HG02678 (cell line): ENCODE results near the gene TMEM50B.
"Not testable (repeated sequence)": the region's sequence is repeated elsewhere in the genome, so short reads cannot be mapped to it uniquely, and the experiment has no call there.

ENCODE experiments used
- ATAC-seq: cut with Tn5 transposase; IDR thresholded peaks from one replicate; pipeline ENCODE4 v1.9.1; 2021; ENCODE audit warnings: mild to moderate bottlenecking, moderate library complexity; ENCODE audit not compliant: unreplicated experiment

TMEM50B gene

GRCh38 chr21:33479679-33480480, at the start of gene TMEM50B:
Gene TMEM50B (minus strand): TSS chr21:33479974. CDS start chr21:33468885, 11,089 bp downstream.
- peak; percentile 91 for ATAC-seq

- ATAC-seq, result no peak
Observed at GRCh38 chr21:33522953-33523349, 43.2 kb upstream of the TMEM50B start.

DNA sequence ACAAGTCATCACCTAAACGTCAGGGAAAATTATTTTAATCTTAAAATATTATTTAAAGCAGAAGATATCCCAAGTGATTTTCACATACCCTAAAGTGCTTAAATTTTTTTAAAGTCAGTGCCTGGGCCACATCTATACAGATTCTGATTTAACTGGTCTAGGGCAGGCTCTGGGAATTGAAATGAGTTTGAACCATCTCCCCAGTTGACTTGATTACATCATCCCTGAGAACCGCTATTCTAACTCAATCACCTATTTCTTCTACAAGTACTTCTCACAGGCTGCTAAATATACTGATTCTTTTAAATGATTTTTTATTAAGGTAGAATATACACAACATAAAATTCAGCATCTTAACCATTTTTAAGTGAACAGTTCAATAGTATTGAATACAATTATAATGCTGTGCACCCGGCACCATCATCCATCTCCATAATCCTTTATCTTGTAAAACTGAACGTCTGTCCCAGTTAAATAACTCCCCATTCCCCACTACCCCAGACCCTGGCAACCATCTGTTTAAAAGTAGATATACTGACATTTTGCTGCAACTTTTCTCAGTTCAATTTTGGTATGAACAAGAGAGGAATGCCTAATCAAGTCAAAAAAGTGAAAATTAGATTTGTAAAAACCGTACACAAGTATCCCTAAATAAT, 42.7 kb upstream of the TMEM50B start:
- ATAC-seq, result no peak

DNA sequence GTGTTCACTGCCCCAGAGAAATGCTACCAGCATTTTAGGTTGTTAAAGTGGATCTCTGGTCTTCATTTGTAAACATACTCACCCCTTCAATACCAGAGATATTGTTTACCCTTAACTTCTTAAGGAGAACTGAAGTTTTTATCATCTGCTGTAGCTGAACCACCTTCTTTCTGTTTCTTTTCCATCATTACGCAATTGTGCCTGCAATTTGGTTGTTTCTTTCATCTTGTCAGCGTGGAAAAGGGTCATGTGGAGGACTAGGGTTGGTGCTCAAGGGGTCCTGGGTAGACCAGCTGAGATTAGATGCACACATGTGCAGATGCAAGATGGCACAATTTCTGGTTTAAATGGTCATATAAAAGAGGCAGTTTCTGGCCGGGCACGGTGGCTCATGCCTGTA, 39.1 kb upstream of the TMEM50B start:
- no peak for ATAC-seq

DNA sequence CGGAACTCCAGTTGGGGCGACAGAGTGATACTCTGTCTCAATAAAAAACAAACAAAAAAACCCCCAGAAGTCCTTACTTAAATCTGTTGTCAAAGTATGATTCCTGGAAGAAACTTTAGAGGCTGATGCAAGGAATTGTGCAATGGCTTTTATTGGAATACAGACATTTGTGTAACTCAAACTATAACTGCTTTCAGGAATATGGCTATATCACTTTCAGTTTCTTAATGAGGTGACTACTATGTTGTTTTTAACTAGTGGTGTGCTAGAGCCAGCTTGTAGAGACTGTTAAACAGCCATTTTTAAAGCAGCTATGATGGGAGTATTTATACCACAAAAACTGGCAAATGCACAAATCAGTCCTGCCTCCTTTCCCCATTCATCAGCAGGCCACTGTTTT, 34.5 kb upstream of the TMEM50B start:
- ATAC-seq, result no peak

DNA sequence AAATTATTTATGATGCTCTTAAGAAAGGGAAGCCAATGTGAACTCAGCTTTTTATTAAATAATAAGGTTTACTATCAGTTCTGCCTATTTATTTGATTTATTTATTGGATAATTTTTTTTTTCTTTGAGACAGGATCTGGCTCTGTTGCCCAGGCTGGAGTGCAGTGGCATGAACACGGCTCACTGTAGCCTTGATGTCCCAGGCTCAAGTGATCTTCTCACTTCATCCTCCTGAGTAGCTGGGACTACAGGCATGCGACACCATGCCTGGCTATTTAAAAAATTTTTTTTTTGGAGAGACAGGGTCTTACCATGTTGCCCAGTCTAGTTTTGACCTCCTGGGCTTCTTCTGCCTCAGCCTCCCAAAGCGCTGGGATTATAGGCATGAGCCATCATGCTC, 32.7 kb upstream of the TMEM50B start:
- ATAC-seq, result no peak

- ATAC-seq, result no peak
Observed at GRCh38 chr21:33511639-33512038, 31.9 kb upstream of the TMEM50B start.

DNA sequence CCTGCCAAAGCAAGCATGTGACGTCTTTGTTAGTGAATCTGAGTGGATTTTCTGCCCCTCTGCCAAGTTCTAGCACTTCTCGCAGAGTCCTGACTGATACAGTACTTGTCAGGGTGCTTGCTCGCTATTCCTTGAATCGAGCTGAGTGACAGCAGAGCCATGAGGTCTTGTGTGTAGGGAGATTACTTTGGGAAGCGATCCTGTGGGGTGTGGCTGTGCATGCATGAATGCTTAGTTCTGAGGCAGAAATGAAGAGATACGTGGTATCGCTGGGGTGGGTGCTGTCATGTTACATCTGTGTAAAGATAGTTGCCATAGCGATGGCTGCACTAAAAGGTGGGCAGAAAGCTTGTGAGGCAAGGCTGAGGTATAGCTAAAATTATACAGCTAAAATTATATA, 31.1 kb upstream of the TMEM50B start:
- ATAC-seq, result no peak

- ATAC-seq, result not testable (repeated sequence)
Observed at GRCh38 chr21:33507003-33507402, 27.2 kb upstream of the TMEM50B start.

- ATAC-seq, result no peak
Observed at GRCh38 chr21:33505833-33506232, 26.1 kb upstream of the TMEM50B start.

GRCh38 chr21:33496345-33496744, 16.6 kb upstream of the TMEM50B start:
- ATAC-seq, result no peak

- no peak for ATAC-seq
Observed at GRCh38 chr21:33495743-33496142, 16.0 kb upstream of the TMEM50B start.

- ATAC-seq, result no peak
Observed at GRCh38 chr21:33493756-33494155, 14.0 kb upstream of the TMEM50B start.

DNA sequence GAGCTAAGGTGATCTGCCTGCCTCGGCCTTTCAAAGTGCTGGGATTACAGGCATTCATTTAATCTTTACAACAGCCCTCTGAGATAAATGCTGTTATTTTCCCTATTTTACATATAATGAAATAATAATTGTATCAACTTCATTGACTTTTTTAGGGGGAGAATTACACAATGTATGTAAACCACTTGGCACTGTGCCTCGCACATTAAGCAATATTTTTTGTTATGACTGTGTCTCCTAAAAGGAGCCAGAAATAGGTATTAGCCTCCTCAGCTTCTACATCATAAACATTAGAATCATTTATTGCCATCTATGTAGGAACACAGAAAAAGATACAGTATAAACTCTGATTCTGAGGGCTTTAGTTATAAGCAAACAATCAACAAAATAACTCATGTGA, 12.8 kb upstream of the TMEM50B start:
- no peak for ATAC-seq

- peak; percentile 98 for ATAC-seq
Observed at GRCh38 chr21:33491373-33492102, 11.8 kb upstream of the TMEM50B start, which contains the start of gene DNAJC28. Gene DNAJC28 (minus strand): TSS chr21:33491716. CDS start chr21:33489393, 2,323 bp downstream.

DNA sequence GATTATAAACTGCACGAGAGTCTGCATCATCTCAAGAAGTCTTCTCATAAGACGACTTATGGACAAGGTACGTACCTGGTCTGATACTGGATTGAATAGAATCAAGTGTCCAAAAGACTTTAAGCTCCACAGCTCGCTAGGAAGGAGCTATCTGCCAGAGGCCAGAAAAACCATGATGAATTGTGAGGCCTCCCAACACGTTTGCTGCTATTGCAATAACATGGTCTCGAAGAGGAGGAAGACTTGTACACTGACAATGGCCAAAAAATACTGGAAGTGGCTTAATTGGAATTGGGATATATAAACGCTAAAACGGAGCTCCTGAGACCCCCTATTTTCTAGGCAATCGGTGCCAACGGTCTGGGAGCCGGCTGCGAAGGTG, 11.2 kb upstream of the TMEM50B start:
- ATAC-seq, result no peak

DNA sequence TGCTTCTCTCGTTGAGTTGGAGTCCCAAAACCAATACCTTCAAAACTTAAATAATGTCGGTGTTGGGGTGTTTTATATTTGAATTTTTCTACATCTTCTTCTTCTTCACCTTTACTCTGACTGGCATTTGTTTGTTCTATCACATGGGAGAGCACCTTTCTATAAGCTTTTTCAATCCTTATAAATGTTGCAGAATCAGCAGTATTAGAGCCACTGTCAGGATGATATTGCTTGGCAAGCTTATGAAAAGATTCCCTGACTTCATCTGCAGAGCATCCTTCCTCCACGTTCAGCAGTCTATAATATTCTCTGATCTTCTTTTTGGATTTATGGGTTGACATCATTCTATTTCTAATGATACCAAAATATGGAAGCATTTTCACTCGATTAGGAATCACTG, 9.2 kb upstream of the TMEM50B start:
- no peak for ATAC-seq

DNA sequence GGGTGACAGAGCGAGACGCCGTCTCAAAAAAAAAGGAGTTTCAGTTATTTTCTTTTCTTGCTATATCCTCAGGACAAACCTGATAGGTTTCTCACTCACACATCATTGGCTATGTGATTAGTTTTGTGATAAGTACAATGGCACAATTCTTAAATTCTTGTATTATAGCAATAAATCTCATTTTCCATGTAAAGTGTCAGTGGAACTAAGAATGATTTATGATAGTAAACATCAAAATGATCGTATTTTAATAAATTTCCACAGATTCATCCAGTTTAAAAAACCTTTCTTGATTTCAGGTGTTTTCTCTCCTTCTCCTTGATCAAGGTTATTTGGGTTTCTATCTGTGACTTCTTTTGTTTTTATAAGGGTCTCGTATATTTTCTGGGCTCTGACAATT, 8.2 kb upstream of the TMEM50B start:
- ATAC-seq, result no peak

GRCh38 chr21:33481314-33481943, 1.7 kb upstream of the TMEM50B start:
- ATAC-seq, result no peak

- ATAC-seq, result no peak
Observed at GRCh38 chr21:33480481-33481103, 818 bp upstream of the TMEM50B start.
